Loucy (cell line): ENCODE results near the gene LRBA.

ENCODE experiments used
- H2AFZ ChIP-seq: fragments of 200-600 bp; sonication (generic); 2 replicates; pipeline ENCODE4 v1.6.0; 2016; ENCODE audit warnings: antibody characterized with exemption, mild to moderate bottlenecking, low read length, moderate library complexity
- H3F3A ChIP-seq: fragments of 200-600 bp; 2 replicates; pipeline ENCODE4 v1.6.0; 2016; ENCODE audit warnings: antibody characterized with exemption, low read depth, mild to moderate bottlenecking
- H3K27me3 ChIP-seq: fragments of 200-600 bp; sonication (generic); 2 replicates; pipeline ENCODE4 v1.6.1; 2014; ENCODE audit warnings: low read length, mild to moderate bottlenecking; ENCODE audit not compliant: insufficient read depth, poor library complexity, severe bottlenecking
- H3K36me3 ChIP-seq: fragments of 200-600 bp; sonication (generic); 2 replicates; pipeline ENCODE4 v1.6.1; 2016; ENCODE audit warnings: low read length; ENCODE audit not compliant: insufficient read depth
- H3K4me1 ChIP-seq: fragments of 200-600 bp; sonication (generic); 2 replicates; pipeline ENCODE4 v1.5.1; 2014; ENCODE audit warnings: low read length, mild to moderate bottlenecking; ENCODE audit not compliant: insufficient read depth, poor library complexity, severe bottlenecking
- H3K4me2 ChIP-seq: fragments of 200-600 bp; sonication (generic); 2 replicates; pipeline ENCODE4 v1.6.0; 2014; ENCODE audit warnings: antibody characterized with exemption, low read length, low read depth, mild to moderate bottlenecking; ENCODE audit not compliant: poor library complexity, severe bottlenecking
- H3K4me3 ChIP-seq: fragments of 200-600 bp; sonication (generic); 2 replicates; pipeline ENCODE4 v1.5.1; 2014; ENCODE audit warnings: low read length, mild to moderate bottlenecking, mixed read lengths; ENCODE audit not compliant: poor library complexity, severe bottlenecking
- H3K79me2 ChIP-seq: fragments of 200-600 bp; sonication (generic); 2 replicates; pipeline ENCODE4 v1.6.1; 2014; ENCODE audit warnings: low read length; ENCODE audit not compliant: insufficient read depth
- H3K9ac ChIP-seq: fragments of 200-600 bp; sonication (generic); 2 replicates; pipeline ENCODE4 v1.6.0; 2014; ENCODE audit warnings: mild to moderate bottlenecking, low read depth, low read length, moderate library complexity; ENCODE audit not compliant: poor library complexity, severe bottlenecking
- H3K9me2 ChIP-seq: fragments of 200-600 bp; sonication (generic); replicated peaks from 2 replicates; pipeline ENCODE4 v1.6.1; 2016; ENCODE audit warnings: low read depth, low read length, mixed read lengths
- H3K9me3 ChIP-seq: fragments of 200-600 bp; sonication (generic); 2 replicates; pipeline ENCODE4 v1.6.1; 2014; ENCODE audit warnings: mild to moderate bottlenecking, antibody characterized with exemption, low read length, low read depth; ENCODE audit not compliant: insufficient read depth
- H4K20me1 ChIP-seq: fragments of 200-600 bp; sonication (generic); 2 replicates; pipeline ENCODE4 v1.6.0; 2014; ENCODE audit warnings: antibody characterized with exemption, low read length, mild to moderate bottlenecking; ENCODE audit not compliant: insufficient read depth, poor library complexity, severe bottlenecking
- EZH2phosphoT487 ChIP-seq: fragments of 200-600 bp; IDR thresholded peaks from 2 replicates; pipeline ENCODE4 v1.6.1; 2018; ENCODE audit warnings: antibody characterized with exemption, mild to moderate bottlenecking, moderate library complexity, borderline replicate concordance
- TF ChIP-seq, protein P1 (sequence below): fragments of 200-600 bp; sonication (generic); conservative IDR thresholded peaks from 2 replicates; pipeline ENCODE4 v1.5.1; 2014; ENCODE audit warnings: mild to moderate bottlenecking, antibody characterized with exemption, low read length

LRBA gene

GRCh38 chr4:150367326-150367725 lies 647.8 kb downstream of the LRBA start:
- no peak overlapping the region for H3K9ac ChIP-seq
- no peak overlapping the region for H3K4me2 ChIP-seq
- TF ChIP-seq, protein P1, sequence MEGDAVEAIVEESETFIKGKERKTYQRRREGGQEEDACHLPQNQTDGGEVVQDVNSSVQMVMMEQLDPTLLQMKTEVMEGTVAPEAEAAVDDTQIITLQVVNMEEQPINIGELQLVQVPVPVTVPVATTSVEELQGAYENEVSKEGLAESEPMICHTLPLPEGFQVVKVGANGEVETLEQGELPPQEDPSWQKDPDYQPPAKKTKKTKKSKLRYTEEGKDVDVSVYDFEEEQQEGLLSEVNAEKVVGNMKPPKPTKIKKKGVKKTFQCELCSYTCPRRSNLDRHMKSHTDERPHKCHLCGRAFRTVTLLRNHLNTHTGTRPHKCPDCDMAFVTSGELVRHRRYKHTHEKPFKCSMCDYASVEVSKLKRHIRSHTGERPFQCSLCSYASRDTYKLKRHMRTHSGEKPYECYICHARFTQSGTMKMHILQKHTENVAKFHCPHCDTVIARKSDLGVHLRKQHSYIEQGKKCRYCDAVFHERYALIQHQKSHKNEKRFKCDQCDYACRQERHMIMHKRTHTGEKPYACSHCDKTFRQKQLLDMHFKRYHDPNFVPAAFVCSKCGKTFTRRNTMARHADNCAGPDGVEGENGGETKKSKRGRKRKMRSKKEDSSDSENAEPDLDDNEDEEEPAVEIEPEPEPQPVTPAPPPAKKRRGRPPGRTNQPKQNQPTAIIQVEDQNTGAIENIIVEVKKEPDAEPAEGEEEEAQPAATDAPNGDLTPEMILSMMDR, result no peak
- TF ChIP-seq EZH2phosphoT487, result no peak

DNA sequence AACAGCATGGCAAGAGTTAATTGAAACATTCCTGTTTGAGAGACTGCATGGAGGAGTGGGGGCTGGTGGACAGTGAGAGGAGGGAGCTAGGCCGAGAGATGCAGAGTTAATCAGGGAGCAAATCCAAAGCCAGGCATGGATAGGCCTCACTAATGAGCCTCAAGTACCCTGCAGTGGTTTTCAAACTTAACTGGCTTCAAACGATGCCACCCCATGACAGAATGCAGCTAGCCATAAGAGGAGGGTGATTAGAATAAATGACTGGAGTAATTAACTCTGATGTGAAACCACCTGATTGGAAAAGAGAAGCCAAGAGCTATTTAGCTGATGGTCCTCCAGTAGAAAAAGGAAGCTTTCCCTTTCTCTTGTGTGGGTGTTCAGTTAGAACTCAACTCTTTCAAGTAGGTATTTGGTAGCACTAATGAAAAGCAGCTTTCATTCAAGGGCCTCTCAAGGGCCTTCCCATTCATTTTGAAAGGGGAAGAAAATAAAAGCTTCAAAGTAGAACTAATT lies 648.5 kb downstream of the LRBA start:
- Histone ChIP-seq H3K36me3 (no peaks in the 10 kb centered on the region), H3K27me3 (no peaks in the 10 kb centered on the region), H3K4me2 (no peak overlapping the region), H3K9me2 (no peaks in the 10 kb centered on the region), H3K9ac (no peak overlapping the region), H3K4me3 (no peak overlapping the region), H3K9me3 (no peaks in the 10 kb centered on the region), H3F3A (no peaks in the 10 kb centered on the region), H2AFZ (no peak overlapping the region), H4K20me1 (no peaks in the 10 kb centered on the region), H3K79me2 (no peaks in the 10 kb centered on the region), H3K4me1 (no peaks in the 10 kb centered on the region)
- TF ChIP-seq, protein P1, result no peak
- no peak for TF ChIP-seq EZH2phosphoT487

More at GRCh38 chr4:150367326-150367725, 647.8 kb downstream of the LRBA start:
- Histone ChIP-seq H3K79me2 (no peaks in the 10 kb centered on the region), H3K36me3 (no peaks in the 10 kb centered on the region), H3K4me3 (no peak overlapping the region), H3K27me3 (no peaks in the 10 kb centered on the region), H3K4me1 (no peaks in the 10 kb centered on the region), H3F3A (no peaks in the 10 kb centered on the region), H3K9me3 (no peaks in the 10 kb centered on the region), H3K9me2 (no peaks in the 10 kb centered on the region), H2AFZ (no peak overlapping the region), H4K20me1 (no peaks in the 10 kb centered on the region)

GRCh38 chr4:150363721-150364688 lies 651.1 kb downstream of the LRBA start:
- Histone ChIP-seq H4K20me1 (no peaks in the 10 kb centered on the region), H3K79me2 (no peaks in the 10 kb centered on the region), H3K4me1 (no peaks in the 10 kb centered on the region), H3K36me3 (no peaks in the 10 kb centered on the region), H3K9ac (no peak overlapping the region), H3K4me3 (no peak overlapping the region), H3K9me2 (no peaks in the 10 kb centered on the region), H3K9me3 (no peaks in the 10 kb centered on the region), H3K27me3 (no peaks in the 10 kb centered on the region), H3K4me2 (no peak overlapping the region), H3F3A (no peaks in the 10 kb centered on the region), H2AFZ (no peak overlapping the region)
- TF ChIP-seq EZH2phosphoT487, result no peak
- TF ChIP-seq, protein P1, result no peak
